Osteoblast (primary cell): ENCODE results near the gene OR2V2. TPM values are rescaled to one million over a fixed set of nuclear protein-coding genes. Genes with fewer than 3 reads are reported as not detected.
"Not testable (repeated sequence)": the region's sequence is repeated elsewhere in the genome, so short reads cannot be mapped to it uniquely, and the experiment has no call there.

Experiments
- DNase-seq: peaks from one replicate; pipeline ENCODE4 v3.0.0; 2011; ENCODE audit warnings: low spot score, mixed read lengths; ENCODE audit not compliant: insufficient read length; ENCODE audit errors: missing footprints
- H2AFZ ChIP-seq: 2 replicates; pipeline ENCODE4 v1.6.0; 2011; ENCODE audit warnings: mild to moderate bottlenecking, low read length
- H3K27ac ChIP-seq: 2 replicates; pipeline ENCODE4 v1.5.1; 2011; ENCODE audit warnings: mild to moderate bottlenecking, low read depth, low read length, moderate library complexity
- H3K27me3 ChIP-seq: 2 replicates; pipeline ENCODE4 v1.6.0; 2012; ENCODE audit warnings: mild to moderate bottlenecking, control low read depth, inconsistent platforms, low read length, moderate library complexity; ENCODE audit not compliant: insufficient read depth
- H3K36me3 ChIP-seq: 2 replicates; pipeline ENCODE4 v1.5.1; 2011; ENCODE audit warnings: mild to moderate bottlenecking, low read length, control low read depth, moderate library complexity; ENCODE audit not compliant: insufficient read depth
- H3K4me1 ChIP-seq: 2 replicates; pipeline ENCODE4 v1.5.1; 2011; ENCODE audit warnings: mild to moderate bottlenecking, low read length, control low read depth, moderate library complexity; ENCODE audit not compliant: insufficient read depth
- H3K4me2 ChIP-seq: 2 replicates; pipeline ENCODE4 v1.6.0; 2011; ENCODE audit warnings: mild to moderate bottlenecking, low read length; ENCODE audit not compliant: insufficient read depth
- H3K4me3 ChIP-seq: fragments of 200-600 bp; sonication (generic); 3 replicates; pipeline ENCODE4 v1.5.1; 2012; ENCODE audit warnings: mild to moderate bottlenecking, low read length, inconsistent platforms; ENCODE audit not compliant: insufficient read depth
- H3K79me2 ChIP-seq: 2 replicates; pipeline ENCODE4 v1.6.0; 2012; ENCODE audit warnings: mild to moderate bottlenecking, low read length, control low read depth, inconsistent platforms; ENCODE audit not compliant: insufficient read depth
- H3K9me3 ChIP-seq: 2 replicates; pipeline ENCODE4 v1.5.1; 2011; ENCODE audit warnings: low read depth, low read length, control low read depth
- H4K20me1 ChIP-seq: 2 replicates; pipeline ENCODE4 v1.6.0; 2012; ENCODE audit warnings: mild to moderate bottlenecking, low read length, control low read depth; ENCODE audit not compliant: insufficient read depth
- total RNA-seq: library from RNA; depleted of rRNA; stranded (reverse); fragments of >200 nt; gene quantifications from 2 replicates; pipeline ENCODE4 v1.2.3, GENCODE V29; 2012
- TF ChIP-seq, protein P1 (sequence below): IDR thresholded peaks from 2 replicates; pipeline ENCODE4 v1.5.1; 2011; ENCODE audit warnings: mild to moderate bottlenecking, low read depth, low read length, moderate library complexity; ENCODE audit errors: extremely low read depth

Gene OR2V2
- total RNA-seq, 1 donor, result not detected

DNA sequence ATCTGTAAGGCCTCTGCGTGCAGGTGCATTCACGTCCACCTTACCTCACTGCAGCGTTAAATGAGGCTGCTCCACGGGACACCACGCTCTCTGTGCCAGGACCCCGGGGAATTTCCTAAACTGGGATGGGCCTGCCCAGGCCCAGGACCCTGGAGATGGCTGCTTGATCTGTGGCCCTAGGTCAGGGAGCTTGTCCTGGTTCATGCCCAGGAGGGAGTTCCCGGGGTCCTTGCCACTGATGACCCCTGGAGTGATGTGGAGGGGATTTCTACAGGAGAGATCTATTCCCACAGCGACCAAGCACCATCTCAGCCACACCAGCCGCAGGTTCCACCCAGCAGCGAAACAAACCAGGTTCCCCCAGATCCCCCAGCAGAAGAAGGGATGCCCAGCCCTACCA, 19.9 kb upstream of the OR2V2 start:
- Histone ChIP-seq H4K20me1 (no peaks in the 10 kb centered on the region), H3K27ac (no peak overlapping the region), H3K4me3 (no peak overlapping the region), H3K27me3 (peaks cover 18% of the 10 kb centered on the region), H3K9me3 (no peaks in the 10 kb centered on the region), H3K36me3 (no peaks in the 10 kb centered on the region), H3K4me2 (no peak overlapping the region), H2AFZ (no peak overlapping the region), H3K79me2 (no peaks in the 10 kb centered on the region), H3K4me1 (no peaks in the 10 kb centered on the region)
- DNase-seq, result no peak
- TF ChIP-seq, protein P1, sequence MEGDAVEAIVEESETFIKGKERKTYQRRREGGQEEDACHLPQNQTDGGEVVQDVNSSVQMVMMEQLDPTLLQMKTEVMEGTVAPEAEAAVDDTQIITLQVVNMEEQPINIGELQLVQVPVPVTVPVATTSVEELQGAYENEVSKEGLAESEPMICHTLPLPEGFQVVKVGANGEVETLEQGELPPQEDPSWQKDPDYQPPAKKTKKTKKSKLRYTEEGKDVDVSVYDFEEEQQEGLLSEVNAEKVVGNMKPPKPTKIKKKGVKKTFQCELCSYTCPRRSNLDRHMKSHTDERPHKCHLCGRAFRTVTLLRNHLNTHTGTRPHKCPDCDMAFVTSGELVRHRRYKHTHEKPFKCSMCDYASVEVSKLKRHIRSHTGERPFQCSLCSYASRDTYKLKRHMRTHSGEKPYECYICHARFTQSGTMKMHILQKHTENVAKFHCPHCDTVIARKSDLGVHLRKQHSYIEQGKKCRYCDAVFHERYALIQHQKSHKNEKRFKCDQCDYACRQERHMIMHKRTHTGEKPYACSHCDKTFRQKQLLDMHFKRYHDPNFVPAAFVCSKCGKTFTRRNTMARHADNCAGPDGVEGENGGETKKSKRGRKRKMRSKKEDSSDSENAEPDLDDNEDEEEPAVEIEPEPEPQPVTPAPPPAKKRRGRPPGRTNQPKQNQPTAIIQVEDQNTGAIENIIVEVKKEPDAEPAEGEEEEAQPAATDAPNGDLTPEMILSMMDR, result no peak

DNA sequence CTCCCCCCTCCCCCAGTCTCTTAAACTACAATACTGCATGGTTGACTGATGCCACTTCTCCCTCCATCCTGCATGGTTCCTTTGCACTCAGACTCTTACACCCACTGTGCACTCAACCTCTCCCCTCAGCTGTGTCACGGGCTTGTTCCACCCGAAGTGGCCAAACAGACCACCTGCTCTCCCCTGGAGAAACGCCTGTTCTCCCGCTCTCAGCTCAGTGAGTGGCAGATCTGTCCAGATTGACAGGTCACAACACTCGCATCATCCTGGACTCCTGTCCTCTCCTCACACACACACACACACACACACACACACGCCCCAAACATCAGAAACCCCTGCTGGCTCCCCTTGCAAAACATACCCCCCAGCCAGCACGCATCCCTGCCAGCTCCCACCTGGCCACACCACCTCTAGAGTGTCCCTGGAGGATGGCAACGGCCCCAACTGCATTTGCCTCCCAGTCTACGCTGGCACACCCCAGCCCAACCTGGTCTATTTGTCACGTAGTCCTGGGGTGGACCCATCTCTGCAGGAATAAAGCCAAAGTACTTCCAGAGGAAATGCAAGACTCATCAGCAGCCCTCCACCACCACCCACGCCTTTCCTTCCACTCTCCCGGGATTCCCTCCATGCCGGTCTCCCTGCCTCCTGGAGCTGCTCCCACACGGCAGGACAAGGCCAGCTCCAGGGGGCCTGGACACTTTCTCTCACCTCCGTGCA, 19.3 kb upstream of the OR2V2 start:
- H4K20me1 ChIP-seq, result no peaks in the 10 kb centered on the region
- no peaks in the 10 kb centered on the region for H3K9me3 ChIP-seq
- H3K36me3 ChIP-seq, result no peaks in the 10 kb centered on the region
- no peak overlapping the region for H2AFZ ChIP-seq
- peaks cover 17% of the 10 kb centered on the region for H3K27me3 ChIP-seq
- no peak overlapping the region for H3K4me2 ChIP-seq
- H3K4me1 ChIP-seq, result no peaks in the 10 kb centered on the region
- no peak for DNase-seq
- H3K27ac ChIP-seq, result no peak overlapping the region
- no peaks in the 10 kb centered on the region for H3K79me2 ChIP-seq
- no peak overlapping the region for H3K4me3 ChIP-seq
- TF ChIP-seq, protein P1, result no peak

DNA sequence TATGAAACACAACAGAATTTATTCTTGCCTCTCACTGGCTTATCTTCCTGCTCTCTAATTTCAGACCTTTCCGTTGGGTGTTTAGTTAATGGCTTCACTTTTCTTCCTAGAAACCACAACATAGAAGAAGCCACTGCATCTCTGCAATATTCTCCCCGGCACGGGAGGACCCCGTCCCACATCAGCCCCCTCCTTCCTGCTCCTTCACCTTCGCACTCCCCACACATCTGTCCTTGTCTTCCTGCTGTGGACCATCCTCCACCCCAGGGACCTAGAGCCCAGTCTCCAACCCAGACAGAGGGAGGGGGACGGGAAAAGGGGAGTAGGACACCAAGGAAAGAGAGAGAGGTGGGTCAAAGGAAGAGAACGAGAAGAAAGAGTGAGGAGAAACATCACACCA, 17.8 kb upstream of the OR2V2 start:
- Histone ChIP-seq H3K9me3 (no peaks in the 10 kb centered on the region), H3K79me2 (no peaks in the 10 kb centered on the region), H3K27me3 (peaks cover 12% of the 10 kb centered on the region), H3K4me2 (no peak overlapping the region), H3K27ac (no peak overlapping the region), H2AFZ (no peak overlapping the region), H3K4me1 (no peaks in the 10 kb centered on the region), H4K20me1 (no peaks in the 10 kb centered on the region), H3K36me3 (no peaks in the 10 kb centered on the region), H3K4me3 (no peak overlapping the region)
- TF ChIP-seq, protein P1, result no peak
- no peak for DNase-seq

DNA sequence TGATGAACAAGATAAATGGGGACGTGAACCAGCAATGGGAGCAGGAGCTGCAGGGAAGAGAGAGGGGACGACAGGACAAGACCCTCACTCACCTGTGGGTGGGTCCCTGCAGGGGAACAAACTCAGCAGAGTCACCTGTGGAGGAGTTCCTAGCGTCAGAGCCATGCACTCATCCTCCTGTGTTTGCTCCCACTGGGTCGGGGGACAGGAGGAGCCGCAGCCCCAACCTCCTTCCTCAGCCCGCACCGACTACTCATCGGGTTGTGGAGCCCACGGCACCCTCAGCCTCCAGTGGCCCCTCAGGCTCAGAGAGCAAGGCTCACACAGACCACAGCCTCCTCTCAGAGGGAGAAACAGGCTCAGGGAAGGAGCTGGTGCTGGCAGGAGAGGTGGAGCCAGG, 17.3 kb upstream of the OR2V2 start:
- not testable (repeated sequence) for DNase-seq, H2AFZ ChIP-seq, H3K79me2 ChIP-seq, H3K4me2 ChIP-seq, H3K9me3 ChIP-seq, H3K36me3 ChIP-seq, H3K4me1 ChIP-seq, H3K4me3 ChIP-seq, H3K27ac ChIP-seq, H4K20me1 ChIP-seq
- peaks cover 12% of the 10 kb centered on the region for H3K27me3 ChIP-seq
